MM.1S (cell line): ENCODE measurements around the gene NBAS.

Experiments
- DNase-seq: peaks from one replicate; pipeline ENCODE4 v3.0.0-alpha.2; 2015
- H2AFZ ChIP-seq: fragments of 300-600 bp; sonication (generic); 2 replicates; pipeline ENCODE4 v1.6.0; 2016; ENCODE audit warnings: antibody characterized with exemption, low read length
- H3F3A ChIP-seq: fragments of 300-600 bp; sonication (generic); 2 replicates; pipeline ENCODE4 v1.6.1; 2016; ENCODE audit warnings: mild to moderate bottlenecking, antibody characterized with exemption, low read length, moderate library complexity, mixed read lengths; ENCODE audit not compliant: insufficient read depth
- H3K27ac ChIP-seq: fragments of 300-600 bp; sonication (generic); 2 replicates; pipeline ENCODE4 v1.5.1; 2016; ENCODE audit warnings: mild to moderate bottlenecking, low read length
- H3K27me3 ChIP-seq: fragments of 300-600 bp; sonication (generic); replicated peaks from 2 replicates; pipeline ENCODE4 v1.6.0; 2016; ENCODE audit warnings: low read length; ENCODE audit not compliant: insufficient read depth
- H3K36me3 ChIP-seq: fragments of 300-600 bp; sonication (generic); replicated peaks from 2 replicates; pipeline ENCODE4 v1.6.1; 2016; ENCODE audit warnings: mild to moderate bottlenecking, low read length, mixed read lengths; ENCODE audit not compliant: insufficient read depth
- H3K4me1 ChIP-seq: fragments of 300-600 bp; sonication (generic); 2 replicates; pipeline ENCODE4 v1.6.1; 2016; ENCODE audit warnings: low read length, mixed read lengths
- H3K4me2 ChIP-seq: fragments of 300-600 bp; sonication (generic); 2 replicates; pipeline ENCODE4 v1.6.0; 2016; ENCODE audit warnings: low read depth, low read length
- H3K4me3 ChIP-seq: fragments of 300-600 bp; sonication (generic); 2 replicates; pipeline ENCODE4 v1.5.1; 2016; ENCODE audit warnings: low read length, mixed read lengths
- H3K79me2 ChIP-seq: fragments of 300-600 bp; sonication (generic); 2 replicates; pipeline ENCODE4 v1.6.1; 2016; ENCODE audit warnings: mixed run types, low read length, mixed read lengths
- H3K9ac ChIP-seq: fragments of 300-600 bp; sonication (generic); 2 replicates; pipeline ENCODE4 v1.6.1; 2016; ENCODE audit warnings: low read length, mixed read lengths
- H3K9me2 ChIP-seq: fragments of 300-600 bp; sonication (generic); replicated peaks from 2 replicates; pipeline ENCODE4 v1.6.1; 2016; ENCODE audit warnings: mild to moderate bottlenecking, low read length, mixed read lengths; ENCODE audit not compliant: insufficient read depth
- H3K9me3 ChIP-seq: fragments of 300-600 bp; sonication (generic); replicated peaks from 2 replicates; pipeline ENCODE4 v1.6.1; 2016; ENCODE audit warnings: mild to moderate bottlenecking, low read length, mixed read lengths; ENCODE audit not compliant: insufficient read depth
- H4K20me1 ChIP-seq: fragments of 300-600 bp; sonication (generic); 2 replicates; pipeline ENCODE4 v1.6.1; 2016; ENCODE audit warnings: mild to moderate bottlenecking, low read length, moderate library complexity, mixed read lengths; ENCODE audit not compliant: insufficient read depth
- EZH2 ChIP-seq: fragments of 300-600 bp; sonication (generic); optimal IDR thresholded peaks from 2 replicates; pipeline ENCODE3; 2017; ENCODE audit warnings: low read depth, mild to moderate bottlenecking, antibody characterized with exemption, low read length, mixed read lengths
- EZH2phosphoT487 ChIP-seq: fragments of 300-600 bp; sonication (generic); IDR thresholded peaks from 2 replicates; pipeline ENCODE4 v1.6.1; 2018; ENCODE audit warnings: antibody characterized with exemption, low read length
- TF ChIP-seq, protein P1 (sequence below): fragments of 300-600 bp; sonication (generic); IDR thresholded peaks from 2 replicates; pipeline ENCODE4 v1.5.1; 2016; ENCODE audit warnings: antibody characterized with exemption, low read length, mixed read lengths

The NBAS gene

GRCh38 chr2:15584316-15584715 is 23.2 kb upstream of the NBAS start:
- Histone ChIP-seq H3K36me3 (no peaks in the 10 kb centered on the region), H3F3A (no peaks in the 10 kb centered on the region), H3K9me3 (no peaks in the 10 kb centered on the region), H3K4me3 (no peak overlapping the region), H3K27me3 (no peaks in the 10 kb centered on the region), H2AFZ (no peak overlapping the region), H3K4me2 (no peak overlapping the region), H3K9me2 (no peaks in the 10 kb centered on the region), H3K4me1 (no peaks in the 10 kb centered on the region), H3K79me2 (no peaks in the 10 kb centered on the region), H3K27ac (no peak overlapping the region), H4K20me1 (no peaks in the 10 kb centered on the region), H3K9ac (no peak overlapping the region)
- DNase-seq: no peak
- no peak for TF ChIP-seq EZH2
- TF ChIP-seq, protein P1, sequence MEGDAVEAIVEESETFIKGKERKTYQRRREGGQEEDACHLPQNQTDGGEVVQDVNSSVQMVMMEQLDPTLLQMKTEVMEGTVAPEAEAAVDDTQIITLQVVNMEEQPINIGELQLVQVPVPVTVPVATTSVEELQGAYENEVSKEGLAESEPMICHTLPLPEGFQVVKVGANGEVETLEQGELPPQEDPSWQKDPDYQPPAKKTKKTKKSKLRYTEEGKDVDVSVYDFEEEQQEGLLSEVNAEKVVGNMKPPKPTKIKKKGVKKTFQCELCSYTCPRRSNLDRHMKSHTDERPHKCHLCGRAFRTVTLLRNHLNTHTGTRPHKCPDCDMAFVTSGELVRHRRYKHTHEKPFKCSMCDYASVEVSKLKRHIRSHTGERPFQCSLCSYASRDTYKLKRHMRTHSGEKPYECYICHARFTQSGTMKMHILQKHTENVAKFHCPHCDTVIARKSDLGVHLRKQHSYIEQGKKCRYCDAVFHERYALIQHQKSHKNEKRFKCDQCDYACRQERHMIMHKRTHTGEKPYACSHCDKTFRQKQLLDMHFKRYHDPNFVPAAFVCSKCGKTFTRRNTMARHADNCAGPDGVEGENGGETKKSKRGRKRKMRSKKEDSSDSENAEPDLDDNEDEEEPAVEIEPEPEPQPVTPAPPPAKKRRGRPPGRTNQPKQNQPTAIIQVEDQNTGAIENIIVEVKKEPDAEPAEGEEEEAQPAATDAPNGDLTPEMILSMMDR: no peak
- no peak for TF ChIP-seq EZH2phosphoT487

DNA sequence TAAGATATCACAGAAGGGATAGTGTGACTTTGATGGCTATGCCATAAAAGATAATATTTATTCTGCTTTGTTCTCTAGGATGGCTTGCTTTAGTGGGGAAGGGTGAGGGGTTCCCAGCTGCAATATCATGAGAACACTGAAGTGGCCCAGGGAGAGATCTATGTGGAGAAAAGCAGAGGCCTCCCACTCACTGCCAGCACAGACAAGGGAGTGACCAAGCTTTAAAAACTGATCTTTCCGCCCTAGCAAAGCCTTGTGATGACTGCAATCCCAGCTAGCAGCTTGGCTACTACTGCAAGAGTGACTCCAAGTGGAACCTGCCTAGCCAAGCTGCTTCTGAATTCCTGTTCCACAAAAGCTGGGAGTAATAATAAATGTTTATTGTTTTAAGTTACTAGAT is 22.7 kb upstream of the NBAS start:
- Histone ChIP-seq H4K20me1 (no peaks in the 10 kb centered on the region), H2AFZ (no peak overlapping the region), H3K9me3 (no peaks in the 10 kb centered on the region), H3K9ac (no peak overlapping the region), H3K4me3 (no peak overlapping the region), H3K27me3 (no peaks in the 10 kb centered on the region), H3K4me1 (no peaks in the 10 kb centered on the region), H3F3A (no peaks in the 10 kb centered on the region), H3K27ac (no peak overlapping the region), H3K79me2 (no peaks in the 10 kb centered on the region), H3K9me2 (no peaks in the 10 kb centered on the region), H3K4me2 (no peak overlapping the region), H3K36me3 (no peaks in the 10 kb centered on the region)
- DNase-seq: no peak
- TF ChIP-seq EZH2phosphoT487 (no peak), EZH2 (no peak)
- TF ChIP-seq, protein P1: no peak

- Histone ChIP-seq H3K4me3 (no peak overlapping the region), H3K36me3 (no peaks in the 10 kb centered on the region), H3K9me3 (no peaks in the 10 kb centered on the region), H4K20me1 (no peaks in the 10 kb centered on the region), H3K4me1 (no peaks in the 10 kb centered on the region), H3K27me3 (no peaks in the 10 kb centered on the region), H3K4me2 (no peak overlapping the region), H3K79me2 (no peaks in the 10 kb centered on the region), H2AFZ (no peak overlapping the region), H3K9ac (no peak overlapping the region), H3K9me2 (no peaks in the 10 kb centered on the region), H3F3A (no peaks in the 10 kb centered on the region), H3K27ac (no peak overlapping the region)
- TF ChIP-seq EZH2phosphoT487 (no peak), EZH2 (no peak)
- TF ChIP-seq, protein P1: no peak
- DNase-seq: no peak
These were observed 21.7 kb upstream of the NBAS start for GRCh38 chr2:15582710-15583357.
